ENCODE measurements around the gene CAMK4. TPM values are rescaled to one million over a fixed set of nuclear protein-coding genes. Genes with fewer than 3 reads are reported as not detected.

The CAMK4 gene
- total RNA-seq, 1 experiment from 2014 or later = 10.6 TPM

DNA sequence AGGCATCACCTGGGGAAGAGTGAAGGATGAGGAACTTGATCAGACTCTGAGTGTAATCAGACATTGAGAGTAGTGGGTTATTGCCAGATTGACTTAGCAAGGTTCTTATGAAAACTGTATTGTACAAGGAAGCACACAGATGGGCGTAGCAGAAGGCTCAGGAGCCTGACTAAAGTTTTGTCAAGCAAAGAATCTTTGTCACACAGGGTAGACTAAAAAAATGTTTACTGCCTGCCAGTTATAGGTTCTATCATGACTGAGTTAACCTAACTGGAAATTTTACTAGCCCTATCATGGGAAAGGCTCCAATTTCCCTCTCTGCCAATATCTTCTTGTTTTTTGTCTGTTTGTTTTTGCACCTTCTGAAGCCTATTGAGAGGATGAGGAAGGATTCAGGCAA is 19.1 kb downstream of the CAMK4 start:
- TF ChIP-seq, protein P1, sequence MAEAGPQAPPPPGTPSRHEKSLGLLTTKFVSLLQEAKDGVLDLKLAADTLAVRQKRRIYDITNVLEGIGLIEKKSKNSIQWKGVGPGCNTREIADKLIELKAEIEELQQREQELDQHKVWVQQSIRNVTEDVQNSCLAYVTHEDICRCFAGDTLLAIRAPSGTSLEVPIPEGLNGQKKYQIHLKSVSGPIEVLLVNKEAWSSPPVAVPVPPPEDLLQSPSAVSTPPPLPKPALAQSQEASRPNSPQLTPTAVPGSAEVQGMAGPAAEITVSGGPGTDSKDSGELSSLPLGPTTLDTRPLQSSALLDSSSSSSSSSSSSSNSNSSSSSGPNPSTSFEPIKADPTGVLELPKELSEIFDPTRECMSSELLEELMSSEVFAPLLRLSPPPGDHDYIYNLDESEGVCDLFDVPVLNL (CRISPR knock-in tag; IDR thresholded peaks at IDR 0.05; ENCODE audit: borderline replicate concordance, low read depth) = no peak
- TF ChIP-seq HMGA2 (CRISPR knock-in tag; IDR thresholded peaks at IDR 0.05) = no peak
- no peak for TF ChIP-seq FOXJ3 (CRISPR knock-in tag; IDR thresholded peaks at IDR 0.05; ENCODE audit: borderline replicate concordance)
- no peak for TF ChIP-seq ZNF317 (CRISPR knock-in tag; IDR thresholded peaks at IDR 0.05; ENCODE audit: borderline replicate concordance, low read depth)
- TF ChIP-seq SP1 (CRISPR knock-in tag; conservative IDR thresholded peaks at IDR 0.05) = no peak
- no peak for TF ChIP-seq CREM (CRISPR knock-in tag; IDR thresholded peaks at IDR 0.05)
- TF ChIP-seq, protein P2, sequence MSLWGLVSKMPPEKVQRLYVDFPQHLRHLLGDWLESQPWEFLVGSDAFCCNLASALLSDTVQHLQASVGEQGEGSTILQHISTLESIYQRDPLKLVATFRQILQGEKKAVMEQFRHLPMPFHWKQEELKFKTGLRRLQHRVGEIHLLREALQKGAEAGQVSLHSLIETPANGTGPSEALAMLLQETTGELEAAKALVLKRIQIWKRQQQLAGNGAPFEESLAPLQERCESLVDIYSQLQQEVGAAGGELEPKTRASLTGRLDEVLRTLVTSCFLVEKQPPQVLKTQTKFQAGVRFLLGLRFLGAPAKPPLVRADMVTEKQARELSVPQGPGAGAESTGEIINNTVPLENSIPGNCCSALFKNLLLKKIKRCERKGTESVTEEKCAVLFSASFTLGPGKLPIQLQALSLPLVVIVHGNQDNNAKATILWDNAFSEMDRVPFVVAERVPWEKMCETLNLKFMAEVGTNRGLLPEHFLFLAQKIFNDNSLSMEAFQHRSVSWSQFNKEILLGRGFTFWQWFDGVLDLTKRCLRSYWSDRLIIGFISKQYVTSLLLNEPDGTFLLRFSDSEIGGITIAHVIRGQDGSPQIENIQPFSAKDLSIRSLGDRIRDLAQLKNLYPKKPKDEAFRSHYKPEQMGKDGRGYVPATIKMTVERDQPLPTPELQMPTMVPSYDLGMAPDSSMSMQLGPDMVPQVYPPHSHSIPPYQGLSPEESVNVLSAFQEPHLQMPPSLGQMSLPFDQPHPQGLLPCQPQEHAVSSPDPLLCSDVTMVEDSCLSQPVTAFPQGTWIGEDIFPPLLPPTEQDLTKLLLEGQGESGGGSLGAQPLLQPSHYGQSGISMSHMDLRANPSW (CRISPR knock-in tag; conservative IDR thresholded peaks at IDR 0.05; ENCODE audit: low read depth) = no peak
- TF ChIP-seq JAZF1 (CRISPR knock-in tag; IDR thresholded peaks at IDR 0.05) = no peak
- TF ChIP-seq ZNF416 (CRISPR knock-in tag; IDR thresholded peaks at IDR 0.05) = no peak
- TF ChIP-seq ZBTB21 (CRISPR knock-in tag; IDR thresholded peaks at IDR 0.05; ENCODE audit: borderline replicate concordance) = no peak
- TF ChIP-seq, protein P3, sequence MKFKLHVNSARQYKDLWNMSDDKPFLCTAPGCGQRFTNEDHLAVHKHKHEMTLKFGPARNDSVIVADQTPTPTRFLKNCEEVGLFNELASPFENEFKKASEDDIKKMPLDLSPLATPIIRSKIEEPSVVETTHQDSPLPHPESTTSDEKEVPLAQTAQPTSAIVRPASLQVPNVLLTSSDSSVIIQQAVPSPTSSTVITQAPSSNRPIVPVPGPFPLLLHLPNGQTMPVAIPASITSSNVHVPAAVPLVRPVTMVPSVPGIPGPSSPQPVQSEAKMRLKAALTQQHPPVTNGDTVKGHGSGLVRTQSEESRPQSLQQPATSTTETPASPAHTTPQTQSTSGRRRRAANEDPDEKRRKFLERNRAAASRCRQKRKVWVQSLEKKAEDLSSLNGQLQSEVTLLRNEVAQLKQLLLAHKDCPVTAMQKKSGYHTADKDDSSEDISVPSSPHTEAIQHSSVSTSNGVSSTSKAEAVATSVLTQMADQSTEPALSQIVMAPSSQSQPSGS (CRISPR knock-in tag; IDR thresholded peaks at IDR 0.05; ENCODE audit: borderline replicate concordance, low read depth) = no peak
- TF ChIP-seq, protein P4, sequence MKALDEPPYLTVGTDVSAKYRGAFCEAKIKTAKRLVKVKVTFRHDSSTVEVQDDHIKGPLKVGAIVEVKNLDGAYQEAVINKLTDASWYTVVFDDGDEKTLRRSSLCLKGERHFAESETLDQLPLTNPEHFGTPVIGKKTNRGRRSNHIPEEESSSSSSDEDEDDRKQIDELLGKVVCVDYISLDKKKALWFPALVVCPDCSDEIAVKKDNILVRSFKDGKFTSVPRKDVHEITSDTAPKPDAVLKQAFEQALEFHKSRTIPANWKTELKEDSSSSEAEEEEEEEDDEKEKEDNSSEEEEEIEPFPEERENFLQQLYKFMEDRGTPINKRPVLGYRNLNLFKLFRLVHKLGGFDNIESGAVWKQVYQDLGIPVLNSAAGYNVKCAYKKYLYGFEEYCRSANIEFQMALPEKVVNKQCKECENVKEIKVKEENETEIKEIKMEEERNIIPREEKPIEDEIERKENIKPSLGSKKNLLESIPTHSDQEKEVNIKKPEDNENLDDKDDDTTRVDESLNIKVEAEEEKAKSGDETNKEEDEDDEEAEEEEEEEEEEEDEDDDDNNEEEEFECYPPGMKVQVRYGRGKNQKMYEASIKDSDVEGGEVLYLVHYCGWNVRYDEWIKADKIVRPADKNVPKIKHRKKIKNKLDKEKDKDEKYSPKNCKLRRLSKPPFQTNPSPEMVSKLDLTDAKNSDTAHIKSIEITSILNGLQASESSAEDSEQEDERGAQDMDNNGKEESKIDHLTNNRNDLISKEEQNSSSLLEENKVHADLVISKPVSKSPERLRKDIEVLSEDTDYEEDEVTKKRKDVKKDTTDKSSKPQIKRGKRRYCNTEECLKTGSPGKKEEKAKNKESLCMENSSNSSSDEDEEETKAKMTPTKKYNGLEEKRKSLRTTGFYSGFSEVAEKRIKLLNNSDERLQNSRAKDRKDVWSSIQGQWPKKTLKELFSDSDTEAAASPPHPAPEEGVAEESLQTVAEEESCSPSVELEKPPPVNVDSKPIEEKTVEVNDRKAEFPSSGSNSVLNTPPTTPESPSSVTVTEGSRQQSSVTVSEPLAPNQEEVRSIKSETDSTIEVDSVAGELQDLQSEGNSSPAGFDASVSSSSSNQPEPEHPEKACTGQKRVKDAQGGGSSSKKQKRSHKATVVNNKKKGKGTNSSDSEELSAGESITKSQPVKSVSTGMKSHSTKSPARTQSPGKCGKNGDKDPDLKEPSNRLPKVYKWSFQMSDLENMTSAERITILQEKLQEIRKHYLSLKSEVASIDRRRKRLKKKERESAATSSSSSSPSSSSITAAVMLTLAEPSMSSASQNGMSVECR (CRISPR knock-in tag; IDR thresholded peaks at IDR 0.05; ENCODE audit: borderline replicate concordance) = no peak
- TF ChIP-seq, protein P5, sequence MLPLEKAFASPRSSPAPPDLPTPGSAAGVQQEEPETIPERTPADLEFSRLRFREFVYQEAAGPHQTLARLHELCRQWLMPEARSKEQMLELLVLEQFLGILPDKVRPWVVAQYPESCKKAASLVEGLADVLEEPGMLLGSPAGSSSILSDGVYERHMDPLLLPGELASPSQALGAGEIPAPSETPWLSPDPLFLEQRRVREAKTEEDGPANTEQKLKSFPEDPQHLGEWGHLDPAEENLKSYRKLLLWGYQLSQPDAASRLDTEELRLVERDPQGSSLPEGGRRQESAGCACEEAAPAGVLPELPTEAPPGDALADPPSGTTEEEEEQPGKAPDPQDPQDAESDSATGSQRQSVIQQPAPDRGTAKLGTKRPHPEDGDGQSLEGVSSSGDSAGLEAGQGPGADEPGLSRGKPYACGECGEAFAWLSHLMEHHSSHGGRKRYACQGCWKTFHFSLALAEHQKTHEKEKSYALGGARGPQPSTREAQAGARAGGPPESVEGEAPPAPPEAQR (CRISPR knock-in tag; IDR thresholded peaks at IDR 0.05) = no peak
- TF ChIP-seq SOX15 (CRISPR knock-in tag; IDR thresholded peaks at IDR 0.05) = no peak
- TF ChIP-seq, protein P6, sequence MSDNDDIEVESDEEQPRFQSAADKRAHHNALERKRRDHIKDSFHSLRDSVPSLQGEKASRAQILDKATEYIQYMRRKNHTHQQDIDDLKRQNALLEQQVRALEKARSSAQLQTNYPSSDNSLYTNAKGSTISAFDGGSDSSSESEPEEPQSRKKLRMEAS (CRISPR knock-in tag; IDR thresholded peaks at IDR 0.05) = no peak
- TF ChIP-seq NR2C2 (CRISPR knock-in tag; IDR thresholded peaks at IDR 0.05) = no peak
- H3K4me3 Mint-ChIP-seq = no peak overlapping the region
- no peak overlapping the region for H3K27ac Mint-ChIP-seq
- no peaks in the 10 kb centered on the region for H3K9me3 Mint-ChIP-seq
- CTCF ChIA-PET = interaction anchor here (0.6 kb wide), 1 partner anchor 288 kb away, joined by 3 read pairs; no protein-coding TSS in a partner anchor
- DNase-seq (ENCODE audit: low spot score) (no peak), ATAC-seq (no peak)
- POLR2A ChIA-PET = no interaction called here
- H3K27me3 Mint-ChIP-seq (ENCODE audit: low read depth) = no peaks in the 10 kb centered on the region
- H3K36me3 Mint-ChIP-seq = no peaks in the 10 kb centered on the region
- peaks cover 14% of the 10 kb centered on the region for H3K4me1 Mint-ChIP-seq
